Body of pancreas (tissue), 4 donors: ENCODE measurements around the gene PREX1.

Experiments
- POLR2A ChIP-seq, 3 donors: fragments of 450-650 bp; IDR thresholded peaks; one replicate each; pipeline ENCODE4 v1.6.1; 2016; ENCODE audit warnings: antibody characterized with exemption in 3 of 3, mild to moderate bottlenecking in 2 of 3
- TF ChIP-seq, protein P1 (sequence below), 7 experiments: fragments of 450-650 bp in 4 of 7; fragments of 200-600 bp in 3 of 7; sonication (generic) in 3 of 7; IDR thresholded peaks; one replicate each; pipeline ENCODE4 v1.5.1; 2016 to 2019; ENCODE audit warnings: antibody characterized with exemption in 7 of 7

DNA sequence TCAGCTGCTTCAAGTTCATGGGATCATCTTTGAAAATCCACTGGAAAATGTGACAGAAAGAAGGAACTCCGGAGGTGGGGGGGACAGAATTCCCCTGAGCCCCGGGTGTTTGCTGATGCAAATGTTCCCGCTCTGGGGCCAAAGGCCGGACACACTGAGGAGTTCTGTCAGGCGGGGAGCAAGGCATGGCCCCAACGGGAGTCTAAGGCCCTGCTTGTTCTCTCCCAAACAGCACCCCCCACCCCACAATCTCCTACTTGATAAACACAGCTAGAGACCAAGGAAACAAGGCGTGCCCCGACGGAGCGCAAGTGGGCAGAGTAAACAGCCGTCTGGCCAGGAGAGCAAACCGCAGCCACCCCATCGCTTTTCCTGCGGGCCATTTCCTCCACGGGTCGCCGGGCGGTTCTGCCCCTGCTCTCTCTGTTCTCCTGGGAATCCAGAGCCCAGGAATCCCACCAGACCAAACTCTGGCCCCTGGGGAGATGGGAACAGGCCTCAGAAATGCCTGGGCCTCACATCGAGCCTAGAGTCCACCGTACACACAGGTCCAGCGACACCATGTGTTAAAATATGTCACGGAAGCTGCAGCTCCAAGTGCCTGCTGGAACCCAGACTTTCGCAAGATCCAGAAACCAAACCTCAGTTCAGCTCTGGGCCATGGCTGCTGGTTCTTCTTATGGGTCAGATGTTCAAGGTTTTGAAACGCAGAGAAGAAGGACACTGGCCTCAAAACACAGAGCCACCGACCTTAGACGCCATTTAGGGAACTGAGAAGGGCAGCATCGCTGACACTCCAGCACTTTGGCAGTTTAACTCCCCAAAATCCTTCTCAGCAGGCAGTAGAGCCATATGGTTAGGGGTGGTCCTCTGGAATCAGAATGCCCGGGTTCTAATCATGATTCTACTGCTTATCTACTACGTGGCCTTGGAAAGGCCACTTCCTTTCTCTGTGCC lies 104.2 kb downstream of the PREX1 start:
- TF ChIP-seq, protein P1, sequence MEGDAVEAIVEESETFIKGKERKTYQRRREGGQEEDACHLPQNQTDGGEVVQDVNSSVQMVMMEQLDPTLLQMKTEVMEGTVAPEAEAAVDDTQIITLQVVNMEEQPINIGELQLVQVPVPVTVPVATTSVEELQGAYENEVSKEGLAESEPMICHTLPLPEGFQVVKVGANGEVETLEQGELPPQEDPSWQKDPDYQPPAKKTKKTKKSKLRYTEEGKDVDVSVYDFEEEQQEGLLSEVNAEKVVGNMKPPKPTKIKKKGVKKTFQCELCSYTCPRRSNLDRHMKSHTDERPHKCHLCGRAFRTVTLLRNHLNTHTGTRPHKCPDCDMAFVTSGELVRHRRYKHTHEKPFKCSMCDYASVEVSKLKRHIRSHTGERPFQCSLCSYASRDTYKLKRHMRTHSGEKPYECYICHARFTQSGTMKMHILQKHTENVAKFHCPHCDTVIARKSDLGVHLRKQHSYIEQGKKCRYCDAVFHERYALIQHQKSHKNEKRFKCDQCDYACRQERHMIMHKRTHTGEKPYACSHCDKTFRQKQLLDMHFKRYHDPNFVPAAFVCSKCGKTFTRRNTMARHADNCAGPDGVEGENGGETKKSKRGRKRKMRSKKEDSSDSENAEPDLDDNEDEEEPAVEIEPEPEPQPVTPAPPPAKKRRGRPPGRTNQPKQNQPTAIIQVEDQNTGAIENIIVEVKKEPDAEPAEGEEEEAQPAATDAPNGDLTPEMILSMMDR (IDR thresholded peaks at IDR 0.05), result no peak
- no peak for TF ChIP-seq POLR2A (IDR thresholded peaks at IDR 0.05)
